NT2/D1 (cell line): Measurements from ENCODE around the gene GRIN3B.

Experiments used
- SUZ12 ChIP-seq: IDR thresholded peaks from 2 replicates; pipeline ENCODE4 v1.6.1; 2011; ENCODE audit not compliant: insufficient read length, insufficient read depth; ENCODE audit errors: extremely low read depth
- YY1 ChIP-seq: IDR thresholded peaks from 2 replicates; pipeline ENCODE4 v1.6.1; 2011; ENCODE audit not compliant: insufficient read length, insufficient read depth
- ZNF274 ChIP-seq: IDR thresholded peaks from 2 replicates; pipeline ENCODE4 v1.6.1; 2011; ENCODE audit warnings: mild to moderate bottlenecking, low read depth, low read length

DNA sequence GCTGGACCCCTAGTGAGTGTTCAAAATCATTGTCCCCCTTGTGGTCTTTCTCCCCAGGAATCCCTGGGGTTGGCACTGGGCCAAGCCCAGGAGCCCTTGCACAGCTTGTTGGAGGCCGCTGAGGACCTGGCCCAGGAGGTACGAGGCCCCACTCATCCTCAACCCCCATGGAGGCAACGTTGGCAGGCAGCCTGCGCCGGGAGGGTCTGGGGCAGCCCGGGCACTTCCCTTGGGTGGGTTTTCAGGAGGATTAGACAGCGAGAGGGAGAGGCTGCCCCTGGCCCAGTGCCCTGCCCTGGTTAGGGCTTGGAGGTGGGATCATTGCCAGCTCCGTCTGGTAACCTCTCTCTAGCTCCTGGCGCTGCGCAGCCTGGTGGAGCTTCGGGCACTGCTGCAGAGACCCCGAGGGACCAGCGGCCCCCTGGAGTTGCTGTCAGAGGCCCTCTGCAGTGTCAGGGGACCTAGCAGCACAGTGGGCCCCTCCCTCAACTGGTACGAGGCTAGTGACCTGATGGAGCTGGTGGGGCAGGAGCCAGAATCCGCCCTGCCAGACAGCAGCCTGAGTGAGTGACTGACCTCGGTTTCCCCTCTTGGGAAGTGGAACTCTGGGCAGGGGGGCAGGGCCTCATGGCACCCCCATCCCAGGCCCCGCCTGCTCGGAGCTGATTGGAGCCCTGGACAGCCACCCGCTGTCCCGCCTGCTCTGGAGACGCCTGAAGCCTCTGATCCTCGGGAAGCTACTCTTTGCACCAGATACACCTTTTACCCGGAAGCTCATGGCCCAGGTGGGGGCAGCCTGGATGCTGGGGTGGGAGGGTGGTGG is 42.7 kb downstream of the GRIN3B start:
- TF ChIP-seq YY1 (no peak), ZNF274 (no peak), SUZ12 (no peak)
